Hepatocyte (in vitro differentiated cells): ENCODE results near the gene ST6GAL1. TPM values are rescaled to one million over a fixed set of nuclear protein-coding genes. Genes with fewer than 3 reads are reported as not detected.

Experiments
- DNase-seq: peaks from one replicate; pipeline ENCODE4 v3.0.0-alpha.2; 2016; ENCODE audit warnings: low spot score
- H2AFZ ChIP-seq: fragments of 200-600 bp; sonication (generic); 2 replicates; pipeline ENCODE4 v1.6.0; 2016; ENCODE audit warnings: antibody characterized with exemption, mild to moderate bottlenecking
- H3K27ac ChIP-seq: fragments of 200-600 bp; sonication (generic); 2 replicates; pipeline ENCODE4 v1.5.1; 2016; ENCODE audit warnings: mild to moderate bottlenecking
- H3K27me3 ChIP-seq: fragments of 200-600 bp; sonication (generic); 2 replicates; pipeline ENCODE4 v1.6.1; 2016
- H3K36me3 ChIP-seq: fragments of 200-600 bp; sonication (generic); replicated peaks from 2 replicates; pipeline ENCODE4 v1.5.1; 2016; ENCODE audit warnings: low read depth; ENCODE audit not compliant: insufficient read depth
- H3K4me1 ChIP-seq: fragments of 200-600 bp; sonication (generic); 2 replicates; pipeline ENCODE4 v1.5.1; 2016; ENCODE audit warnings: mild to moderate bottlenecking, moderate library complexity; ENCODE audit not compliant: insufficient read depth
- H3K4me2 ChIP-seq: fragments of 200-600 bp; sonication (generic); 2 replicates; pipeline ENCODE4 v1.6.0; 2016
- H3K4me3 ChIP-seq: fragments of 200-600 bp; sonication (generic); 2 replicates; pipeline ENCODE4 v1.5.1; 2016; ENCODE audit warnings: mild to moderate bottlenecking
- H3K79me2 ChIP-seq: fragments of 200-600 bp; sonication (generic); 2 replicates; pipeline ENCODE4 v1.6.0; 2017; ENCODE audit warnings: mild to moderate bottlenecking
- H3K9me2 ChIP-seq: fragments of 200-600 bp; sonication (generic); replicated peaks from 2 replicates; pipeline ENCODE4 v1.6.0; 2017; ENCODE audit warnings: mild to moderate bottlenecking; ENCODE audit not compliant: insufficient read depth
- H3K9me3 ChIP-seq: fragments of 200-600 bp; sonication (generic); 2 replicates; pipeline ENCODE4 v1.5.1; 2016; ENCODE audit warnings: low read depth, mild to moderate bottlenecking
- H4K20me1 ChIP-seq: fragments of 200-600 bp; sonication (generic); 2 replicates; pipeline ENCODE4 v1.6.0; 2016; ENCODE audit warnings: mild to moderate bottlenecking; ENCODE audit not compliant: insufficient read depth, poor library complexity, severe bottlenecking
- EZH2 ChIP-seq: fragments of 200-600 bp; sonication (generic); IDR thresholded peaks from 2 replicates; pipeline ENCODE4 v1.6.1; 2016; ENCODE audit warnings: antibody characterized with exemption, mild to moderate bottlenecking, borderline replicate concordance
- EZH2phosphoT487 ChIP-seq: fragments of 200-600 bp; sonication (generic); IDR thresholded peaks from one replicate; pipeline ENCODE4 v1.6.1; 2018; ENCODE audit warnings: antibody characterized with exemption, mild to moderate bottlenecking, low read depth, moderate library complexity; ENCODE audit not compliant: unreplicated experiment, severe bottlenecking
- WGBS: methylation state at CpG from one replicate; pipeline ENCODE4 v1.1.6; 2016; ENCODE audit warnings: low lambda C conversion rate; ENCODE audit errors: missing lambda C conversion rate; 5-methylcytosine and 5-hydroxymethylcytosine counted together
- polyA plus RNA-seq: library from polyadenylated mRNA; unstranded; fragments of >200 nt; fragmentation: Nextera tagmentation; extraction: Ambion mirVana; gene quantifications from 2 replicates; pipeline ENCODE4 v1.2.1, GENCODE V29; 2016
- total RNA-seq: library from RNA; depleted of rRNA; stranded (reverse); fragments of >200 nt; gene quantifications from 2 replicates; pipeline ENCODE4 v1.2.3, GENCODE V29; 2014
- TF ChIP-seq, protein P1 (sequence below): fragments of 200-600 bp; sonication (generic); IDR thresholded peaks from 2 replicates; pipeline ENCODE4 v1.5.1; 2016; ENCODE audit warnings: antibody characterized with exemption, mild to moderate bottlenecking; ENCODE audit not compliant: poor library complexity

ST6GAL1 gene
- total and polyA plus RNA-seq, 2 experiments from 2014 or later = 57.5 to 109 TPM

DNA sequence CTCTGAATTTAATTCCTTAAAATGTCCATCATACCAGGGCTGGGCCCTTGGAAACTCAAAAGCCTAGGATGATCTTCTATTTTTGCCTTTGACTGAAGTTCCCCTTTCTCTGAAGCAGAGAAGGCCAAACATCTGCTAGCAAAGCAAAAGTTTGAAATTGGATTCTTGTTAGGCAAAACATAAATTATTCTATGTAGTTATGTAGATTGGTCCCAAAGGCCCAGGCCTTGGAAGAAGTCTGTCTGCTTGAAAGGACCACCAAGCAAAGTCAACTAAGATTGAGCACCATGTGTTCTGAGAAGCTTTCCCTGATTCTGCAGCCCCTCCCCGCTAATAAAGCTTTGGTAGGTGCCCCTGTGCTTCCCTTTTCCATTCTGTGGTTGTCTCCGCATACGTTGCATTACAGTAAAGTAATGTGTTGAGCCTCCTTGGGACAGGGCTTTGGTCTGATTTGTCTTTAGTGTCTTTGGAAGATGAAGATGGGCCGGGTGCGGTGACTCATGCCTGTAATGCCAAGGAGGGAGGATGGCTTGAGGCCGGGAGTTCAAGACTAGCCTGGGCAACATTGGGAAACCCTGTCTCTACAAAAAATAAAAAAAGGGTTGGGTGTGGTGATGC is 152.5 kb downstream of the ST6GAL1 start:
- H3K79me2 ChIP-seq = no peaks in the 10 kb centered on the region
- H3K4me1 ChIP-seq = no peaks in the 10 kb centered on the region
- H3K27ac ChIP-seq = no peak overlapping the region
- no peak overlapping the region for H3K4me3 ChIP-seq
- H3K36me3 ChIP-seq = no peaks in the 10 kb centered on the region
- no peaks in the 10 kb centered on the region for H3K27me3 ChIP-seq
- 96% methylated on average over 6 of the region's 6 CpGs for WGBS
- H3K4me2 ChIP-seq = no peak overlapping the region
- H4K20me1 ChIP-seq = no peaks in the 10 kb centered on the region
- H2AFZ ChIP-seq = no peak overlapping the region
- TF ChIP-seq EZH2 = no peak
- TF ChIP-seq, protein P1, sequence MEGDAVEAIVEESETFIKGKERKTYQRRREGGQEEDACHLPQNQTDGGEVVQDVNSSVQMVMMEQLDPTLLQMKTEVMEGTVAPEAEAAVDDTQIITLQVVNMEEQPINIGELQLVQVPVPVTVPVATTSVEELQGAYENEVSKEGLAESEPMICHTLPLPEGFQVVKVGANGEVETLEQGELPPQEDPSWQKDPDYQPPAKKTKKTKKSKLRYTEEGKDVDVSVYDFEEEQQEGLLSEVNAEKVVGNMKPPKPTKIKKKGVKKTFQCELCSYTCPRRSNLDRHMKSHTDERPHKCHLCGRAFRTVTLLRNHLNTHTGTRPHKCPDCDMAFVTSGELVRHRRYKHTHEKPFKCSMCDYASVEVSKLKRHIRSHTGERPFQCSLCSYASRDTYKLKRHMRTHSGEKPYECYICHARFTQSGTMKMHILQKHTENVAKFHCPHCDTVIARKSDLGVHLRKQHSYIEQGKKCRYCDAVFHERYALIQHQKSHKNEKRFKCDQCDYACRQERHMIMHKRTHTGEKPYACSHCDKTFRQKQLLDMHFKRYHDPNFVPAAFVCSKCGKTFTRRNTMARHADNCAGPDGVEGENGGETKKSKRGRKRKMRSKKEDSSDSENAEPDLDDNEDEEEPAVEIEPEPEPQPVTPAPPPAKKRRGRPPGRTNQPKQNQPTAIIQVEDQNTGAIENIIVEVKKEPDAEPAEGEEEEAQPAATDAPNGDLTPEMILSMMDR = no peak
- no peak for TF ChIP-seq EZH2phosphoT487
- DNase-seq = no peak
- no peaks in the 10 kb centered on the region for H3K9me3 ChIP-seq
- no peaks in the 10 kb centered on the region for H3K9me2 ChIP-seq

DNA sequence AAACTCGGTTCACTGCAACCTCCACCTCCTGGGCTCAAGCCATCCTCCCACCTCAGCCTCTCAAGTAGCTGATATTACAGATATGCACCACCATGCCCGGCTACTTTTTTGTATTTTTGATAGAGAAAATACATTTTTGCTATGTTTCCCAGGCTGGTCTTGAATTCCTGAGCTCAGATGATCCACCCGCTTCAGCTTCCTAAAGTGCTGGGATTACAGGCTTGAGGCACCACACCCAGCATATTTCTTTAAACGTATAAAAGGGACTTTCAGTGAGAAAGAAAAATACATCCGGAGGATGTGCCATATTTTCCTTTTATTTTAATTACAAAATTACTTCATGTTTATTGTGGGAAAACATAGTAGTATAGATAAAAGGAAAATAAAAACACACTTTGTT is 153.8 kb downstream of the ST6GAL1 start:
- H2AFZ ChIP-seq = no peak overlapping the region
- no peak overlapping the region for H3K4me2 ChIP-seq
- TF ChIP-seq, protein P1 = no peak
- TF ChIP-seq EZH2phosphoT487 = no peak
- no peak for TF ChIP-seq EZH2
- no peak overlapping the region for H3K27ac ChIP-seq
- H3K27me3 ChIP-seq = no peaks in the 10 kb centered on the region
- H3K9me2 ChIP-seq = no peaks in the 10 kb centered on the region
- 65% methylated on average over 5 of the region's 5 CpGs for WGBS
- H3K4me3 ChIP-seq = no peak overlapping the region
- no peaks in the 10 kb centered on the region for H3K36me3 ChIP-seq
- no peaks in the 10 kb centered on the region for H3K79me2 ChIP-seq
- no peaks in the 10 kb centered on the region for H4K20me1 ChIP-seq
- DNase-seq = no peak
- no peaks in the 10 kb centered on the region for H3K9me3 ChIP-seq
- no peaks in the 10 kb centered on the region for H3K4me1 ChIP-seq

- no peaks in the 10 kb centered on the region for H3K79me2 ChIP-seq
- no peak overlapping the region for H2AFZ ChIP-seq
- H3K27ac ChIP-seq = no peak overlapping the region
- no peaks in the 10 kb centered on the region for H3K27me3 ChIP-seq
- no peaks in the 10 kb centered on the region for H3K36me3 ChIP-seq
- 50% methylated on average over 2 of the region's 2 CpGs for WGBS
- H4K20me1 ChIP-seq = no peaks in the 10 kb centered on the region
- H3K4me2 ChIP-seq = no peak overlapping the region
- H3K4me1 ChIP-seq = no peaks in the 10 kb centered on the region
- H3K9me2 ChIP-seq = no peaks in the 10 kb centered on the region
- DNase-seq = no peak
- H3K9me3 ChIP-seq = no peaks in the 10 kb centered on the region
- no peak overlapping the region for H3K4me3 ChIP-seq
- TF ChIP-seq, protein P1 = no peak
- no peak for TF ChIP-seq EZH2
- TF ChIP-seq EZH2phosphoT487 = no peak
Observed at GRCh38 chr3:187084580-187084979, 154.3 kb downstream of the ST6GAL1 start.
